Dermis microvascular lymphatic vessel endothelial cell (primary cell): ENCODE results near the gene SMG7. TPM values are rescaled to one million over a fixed set of nuclear protein-coding genes. Genes with fewer than 3 reads are reported as not detected.

Experiments used
- DNase-seq, 2 donors: peaks; one replicate each; pipeline versions ENCODE4 v3.0.0 to v3.0.0-alpha.2; 2010; ENCODE audit warnings: low read depth in 2 of 2
- total RNA-seq: library from RNA; depleted of rRNA; stranded (reverse); fragments of >200 nt; gene quantifications from 2 replicates; pipeline ENCODE4 v1.2.1, GENCODE V29; 2014

SMG7 gene
- total RNA-seq, 1 donor from 2014 or later = 11.8 TPM

GRCh38 chr1:183589384-183589783, 117.1 kb downstream of the SMG7 start:
- no peak for DNase-seq

- DNase-seq = no peak
Measured at GRCh38 chr1:183589874-183590243, 117.6 kb downstream of the SMG7 start.

GRCh38 chr1:183590244-183591191, 118.2 kb downstream of the SMG7 start, which contains the start of gene NCF2:
Gene NCF2 (minus strand): TSS chr1:183590459. CDS start chr1:183590329, 130 bp downstream.
- no peak for DNase-seq

- no peak for DNase-seq
Measured at GRCh38 chr1:183592733-183593132, 120.4 kb downstream of the SMG7 start.

- no peak for DNase-seq
Measured at GRCh38 chr1:183593356-183593755, 121.1 kb downstream of the SMG7 start.

GRCh38 chr1:183595537-183595936, 123.2 kb downstream of the SMG7 start:
- DNase-seq = no peak

GRCh38 chr1:183596500-183596899, 124.2 kb downstream of the SMG7 start:
- DNase-seq = no peak

GRCh38 chr1:183597656-183598347, 125.5 kb downstream of the SMG7 start:
- DNase-seq = no peak

GRCh38 chr1:183598386-183598785, 126.1 kb downstream of the SMG7 start:
- DNase-seq = no peak

- DNase-seq = no peak
Measured at GRCh38 chr1:183600136-183600535, 127.8 kb downstream of the SMG7 start.

GRCh38 chr1:183600634-183601033, 128.3 kb downstream of the SMG7 start:
- no peak for DNase-seq

GRCh38 chr1:183602510-183602909, 130.2 kb downstream of the SMG7 start:
- DNase-seq = no peak

Other genes starting within 250 kb of the SMG7 start
- gene NMNAT2, start 54.1 kb upstream of the SMG7 start, total RNA-seq = 0.13 and 0.51 TPM in 2 replicates
- gene NCF2, start 118.0 kb downstream of the SMG7 start, total RNA-seq = not detected in 2 replicates
- gene ARPC5, start 163.3 kb downstream of the SMG7 start, total RNA-seq = 64.6 and 109 TPM in 2 replicates
- not detected in 2 replicates for gene APOBEC4, start 180.8 kb downstream of the SMG7 start, total RNA-seq